Measurements from ENCODE around the gene CBX2.

CBX2 gene

GRCh38 chr17:79810130-79811010 lies 32.4 kb downstream of the CBX2 start:
- H3K27ac ChIP-seq (replicated peaks), result no peak overlapping the region
- peak; percentile 57 to 60 for DNase-seq (ENCODE audit: low read depth in 1 of 2, low spot score in 1 of 2)
- H3K27me3 ChIP-seq (ENCODE audit: insufficient read depth, poor library complexity, severe bottlenecking), result peaks cover 74% of the 10 kb centered on the region
- H3K4me3 ChIP-seq (replicated peaks; ENCODE audit: insufficient read depth, low read length), result peak overlapping the region; percentile 19
- TF ChIP-seq POLR2AphosphoS5 (IDR thresholded peaks at IDR 0.05; ENCODE audit: low read depth) (no peak), SPI1 (IDR thresholded peaks at IDR 0.05; ENCODE audit: borderline replicate concordance, low read depth) (no peak), GABPA (IDR thresholded peaks at IDR 0.05; ENCODE audit: low read depth) (no peak), CTCF (IDR thresholded peaks at IDR 0.05; ENCODE audit: insufficient read depth, low read length) (no peak)
- TF ChIP-seq, protein P1, sequence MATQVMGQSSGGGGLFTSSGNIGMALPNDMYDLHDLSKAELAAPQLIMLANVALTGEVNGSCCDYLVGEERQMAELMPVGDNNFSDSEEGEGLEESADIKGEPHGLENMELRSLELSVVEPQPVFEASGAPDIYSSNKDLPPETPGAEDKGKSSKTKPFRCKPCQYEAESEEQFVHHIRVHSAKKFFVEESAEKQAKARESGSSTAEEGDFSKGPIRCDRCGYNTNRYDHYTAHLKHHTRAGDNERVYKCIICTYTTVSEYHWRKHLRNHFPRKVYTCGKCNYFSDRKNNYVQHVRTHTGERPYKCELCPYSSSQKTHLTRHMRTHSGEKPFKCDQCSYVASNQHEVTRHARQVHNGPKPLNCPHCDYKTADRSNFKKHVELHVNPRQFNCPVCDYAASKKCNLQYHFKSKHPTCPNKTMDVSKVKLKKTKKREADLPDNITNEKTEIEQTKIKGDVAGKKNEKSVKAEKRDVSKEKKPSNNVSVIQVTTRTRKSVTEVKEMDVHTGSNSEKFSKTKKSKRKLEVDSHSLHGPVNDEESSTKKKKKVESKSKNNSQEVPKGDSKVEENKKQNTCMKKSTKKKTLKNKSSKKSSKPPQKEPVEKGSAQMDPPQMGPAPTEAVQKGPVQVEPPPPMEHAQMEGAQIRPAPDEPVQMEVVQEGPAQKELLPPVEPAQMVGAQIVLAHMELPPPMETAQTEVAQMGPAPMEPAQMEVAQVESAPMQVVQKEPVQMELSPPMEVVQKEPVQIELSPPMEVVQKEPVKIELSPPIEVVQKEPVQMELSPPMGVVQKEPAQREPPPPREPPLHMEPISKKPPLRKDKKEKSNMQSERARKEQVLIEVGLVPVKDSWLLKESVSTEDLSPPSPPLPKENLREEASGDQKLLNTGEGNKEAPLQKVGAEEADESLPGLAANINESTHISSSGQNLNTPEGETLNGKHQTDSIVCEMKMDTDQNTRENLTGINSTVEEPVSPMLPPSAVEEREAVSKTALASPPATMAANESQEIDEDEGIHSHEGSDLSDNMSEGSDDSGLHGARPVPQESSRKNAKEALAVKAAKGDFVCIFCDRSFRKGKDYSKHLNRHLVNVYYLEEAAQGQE (IDR thresholded peaks at IDR 0.05; ENCODE audit: insufficient replicate concordance, low read depth), result no peak

DNA sequence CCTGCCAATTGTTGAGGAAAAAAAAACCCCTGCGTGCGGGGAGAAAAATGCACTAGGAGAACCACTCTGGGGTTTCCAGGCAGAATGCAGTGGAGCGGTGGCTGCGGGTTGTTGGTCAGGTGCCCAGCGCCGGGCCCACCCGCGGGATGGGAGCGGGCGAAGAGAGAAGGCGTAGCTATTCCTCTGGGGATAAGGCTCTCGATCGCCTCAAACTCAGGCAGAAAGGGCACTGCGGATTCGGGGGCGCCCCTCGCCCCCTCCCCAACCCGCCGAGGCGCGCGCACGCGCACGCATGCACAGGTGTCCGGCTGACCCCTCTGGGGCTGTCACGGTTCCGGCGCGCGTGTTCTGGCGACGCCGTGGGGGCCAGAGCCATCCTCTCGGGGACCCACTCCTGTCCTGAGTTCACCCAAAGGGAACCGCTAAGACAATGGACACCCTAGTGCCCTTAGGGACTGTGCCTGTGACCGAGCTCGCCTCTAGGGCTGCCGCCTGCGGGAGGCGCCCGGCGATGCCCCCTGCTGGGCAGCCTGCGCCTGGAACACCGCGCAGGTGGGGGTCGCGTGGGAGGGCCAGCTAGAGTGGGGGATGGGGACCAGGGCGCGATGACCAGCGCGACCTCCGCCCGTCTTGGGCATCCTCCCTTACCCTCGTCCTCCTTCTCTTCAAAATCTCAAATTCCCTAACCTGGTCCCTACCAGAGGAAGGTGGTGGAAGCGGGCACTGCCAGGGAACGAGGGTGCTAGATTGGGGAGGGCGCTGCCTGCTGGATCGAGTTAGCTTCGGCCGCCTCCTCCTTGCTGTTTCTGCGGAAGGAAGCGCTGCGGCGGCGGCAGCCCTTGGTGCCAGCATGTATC lies 33.3 kb downstream of the CBX2 start:
- Histone ChIP-seq H3K4me3 (replicated peaks; ENCODE audit: insufficient read depth, low read length) (no peak overlapping the region), H3K27ac (replicated peaks) (no peak overlapping the region), H3K27me3 (ENCODE audit: insufficient read depth, poor library complexity, severe bottlenecking) (peaks cover 78% of the 10 kb centered on the region)
- TF ChIP-seq, protein P1 (IDR thresholded peaks at IDR 0.05; ENCODE audit: insufficient replicate concordance, low read depth), result no peak
- TF ChIP-seq GABPA (IDR thresholded peaks at IDR 0.05; ENCODE audit: low read depth), result no peak
- TF ChIP-seq SPI1 (IDR thresholded peaks at IDR 0.05; ENCODE audit: borderline replicate concordance, low read depth), result no peak
- peak; percentile 26 for TF ChIP-seq CTCF (IDR thresholded peaks at IDR 0.05; ENCODE audit: insufficient read depth, low read length)
- TF ChIP-seq POLR2AphosphoS5 (IDR thresholded peaks at IDR 0.05; ENCODE audit: low read depth), result no peak
- DNase-seq (ENCODE audit: low read depth in 1 of 2, low spot score in 1 of 2), result peak in 1 of 2 experiments; percentile 52

GRCh38 chr17:79811868-79812352 lies 34.0 kb downstream of the CBX2 start:
- H3K27ac ChIP-seq (replicated peaks), result no peak overlapping the region
- no peak overlapping the region for H3K4me3 ChIP-seq (replicated peaks; ENCODE audit: insufficient read depth, low read length)
- DNase-seq (ENCODE audit: low read depth in 1 of 2, low spot score in 1 of 2), result no peak
- peaks cover 79% of the 10 kb centered on the region for H3K27me3 ChIP-seq (ENCODE audit: insufficient read depth, poor library complexity, severe bottlenecking)
- no peak for TF ChIP-seq POLR2AphosphoS5 (IDR thresholded peaks at IDR 0.05; ENCODE audit: low read depth)
- TF ChIP-seq CTCF (IDR thresholded peaks at IDR 0.05; ENCODE audit: insufficient read depth, low read length), result no peak
- no peak for TF ChIP-seq SPI1 (IDR thresholded peaks at IDR 0.05; ENCODE audit: borderline replicate concordance, low read depth)
- TF ChIP-seq GABPA (IDR thresholded peaks at IDR 0.05; ENCODE audit: low read depth), result no peak
- TF ChIP-seq, protein P1 (IDR thresholded peaks at IDR 0.05; ENCODE audit: insufficient replicate concordance, low read depth), result no peak

Measured in HL-60 (cell line).